ENCODE results near the gene RGP1.

GRCh38 chr9:35723908-35724307 is 25.2 kb upstream of the RGP1 start:
- TF ChIP-seq ZBTB26 (tag by site-specific recombination; optimal IDR thresholded peaks at IDR 0.05) (no peak), ZNF223 (tag by site-specific recombination; IDR thresholded peaks at IDR 0.05) (no peak), ZNF660 (tag by site-specific recombination; IDR thresholded peaks at IDR 0.05) (no peak), GLI4 (tag by site-specific recombination; IDR thresholded peaks at IDR 0.05) (no peak), RBAK (tag by site-specific recombination; IDR thresholded peaks at IDR 0.05) (no peak), ZNF23 (tag by site-specific recombination; IDR thresholded peaks at IDR 0.05; ENCODE audit: borderline replicate concordance) (no peak), REST (tag by site-specific recombination; IDR thresholded peaks at IDR 0.05) (no peak), ZBTB11 (tag by site-specific recombination; conservative IDR thresholded peaks at IDR 0.05; ENCODE audit: low read depth) (no peak), ZNF239 (tag by site-specific recombination; IDR thresholded peaks at IDR 0.05) (no peak), OSR2 (tag by site-specific recombination; IDR thresholded peaks at IDR 0.05) (no peak)
- TF ChIP-seq, protein P1, sequence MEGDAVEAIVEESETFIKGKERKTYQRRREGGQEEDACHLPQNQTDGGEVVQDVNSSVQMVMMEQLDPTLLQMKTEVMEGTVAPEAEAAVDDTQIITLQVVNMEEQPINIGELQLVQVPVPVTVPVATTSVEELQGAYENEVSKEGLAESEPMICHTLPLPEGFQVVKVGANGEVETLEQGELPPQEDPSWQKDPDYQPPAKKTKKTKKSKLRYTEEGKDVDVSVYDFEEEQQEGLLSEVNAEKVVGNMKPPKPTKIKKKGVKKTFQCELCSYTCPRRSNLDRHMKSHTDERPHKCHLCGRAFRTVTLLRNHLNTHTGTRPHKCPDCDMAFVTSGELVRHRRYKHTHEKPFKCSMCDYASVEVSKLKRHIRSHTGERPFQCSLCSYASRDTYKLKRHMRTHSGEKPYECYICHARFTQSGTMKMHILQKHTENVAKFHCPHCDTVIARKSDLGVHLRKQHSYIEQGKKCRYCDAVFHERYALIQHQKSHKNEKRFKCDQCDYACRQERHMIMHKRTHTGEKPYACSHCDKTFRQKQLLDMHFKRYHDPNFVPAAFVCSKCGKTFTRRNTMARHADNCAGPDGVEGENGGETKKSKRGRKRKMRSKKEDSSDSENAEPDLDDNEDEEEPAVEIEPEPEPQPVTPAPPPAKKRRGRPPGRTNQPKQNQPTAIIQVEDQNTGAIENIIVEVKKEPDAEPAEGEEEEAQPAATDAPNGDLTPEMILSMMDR (tag by site-specific recombination; IDR thresholded peaks at IDR 0.05): no peak

Data from HEK293 (cell line).